Esophagus muscularis mucosa (tissue), 3 donors: Measurements from ENCODE around the gene SFXN4.

Experiments used
- CTCF ChIP-seq, 3 experiments: fragments of 200-600 bp in 2 of 3; fragments of 450-650 bp in 1 of 3; sonication (generic) in 2 of 3; IDR thresholded peaks; one replicate each; pipeline ENCODE4 v1.5.1; 2017 to 2019; ENCODE audit warnings: antibody characterized with exemption in 3 of 3, mild to moderate bottlenecking in 2 of 3, moderate library complexity in 1 of 3
- POLR2A ChIP-seq: fragments of 450-650 bp; IDR thresholded peaks from one replicate; pipeline ENCODE4 v1.6.1; 2017; ENCODE audit warnings: antibody characterized with exemption, moderate library complexity, mild to moderate bottlenecking, low read depth
- POLR2AphosphoS5 ChIP-seq, 2 donors: sonication (generic); formaldehyde crosslinking; IDR thresholded peaks; one replicate each; pipeline ENCODE4 v1.6.1; 2017; ENCODE audit warnings: antibody characterized with exemption in 2 of 2

DNA sequence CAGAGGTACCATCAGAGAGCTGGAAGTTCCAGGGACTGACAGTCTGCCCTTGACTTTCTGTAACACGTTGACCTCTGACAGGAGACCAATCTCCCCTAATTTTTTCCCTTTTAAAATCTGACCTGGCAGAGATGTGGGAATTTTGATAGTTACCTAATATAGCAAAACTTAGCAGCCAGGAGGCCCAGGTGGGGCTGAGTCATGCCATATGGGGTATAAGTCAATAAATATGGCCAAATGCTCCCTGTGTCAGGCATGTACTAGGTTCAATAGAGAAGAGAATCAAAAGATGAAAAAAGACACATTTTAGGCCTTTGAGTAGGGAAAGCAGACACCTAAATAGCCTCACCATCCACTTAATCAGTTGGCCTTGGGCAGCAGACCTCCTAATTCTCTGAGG lies 35.7 kb upstream of the SFXN4 start:
- TF ChIP-seq CTCF (IDR thresholded peaks at IDR 0.05) (no peak), POLR2A (no peak), POLR2AphosphoS5 (IDR thresholded peaks at IDR 0.05) (no peak)
